GM18508 (cell line): ENCODE measurements around the gene FOXD4.
"Not testable (repeated sequence)": the region's sequence is repeated elsewhere in the genome, so short reads cannot be mapped to it uniquely, and the experiment has no call there.

ENCODE experiments used
- ATAC-seq: cut with Tn5 transposase; IDR thresholded peaks from one replicate; pipeline ENCODE4 v1.9.1; 2021; ENCODE audit warnings: moderate number of reproducible peaks; ENCODE audit not compliant: insufficient read depth, unreplicated experiment

The FOXD4 gene

DNA sequence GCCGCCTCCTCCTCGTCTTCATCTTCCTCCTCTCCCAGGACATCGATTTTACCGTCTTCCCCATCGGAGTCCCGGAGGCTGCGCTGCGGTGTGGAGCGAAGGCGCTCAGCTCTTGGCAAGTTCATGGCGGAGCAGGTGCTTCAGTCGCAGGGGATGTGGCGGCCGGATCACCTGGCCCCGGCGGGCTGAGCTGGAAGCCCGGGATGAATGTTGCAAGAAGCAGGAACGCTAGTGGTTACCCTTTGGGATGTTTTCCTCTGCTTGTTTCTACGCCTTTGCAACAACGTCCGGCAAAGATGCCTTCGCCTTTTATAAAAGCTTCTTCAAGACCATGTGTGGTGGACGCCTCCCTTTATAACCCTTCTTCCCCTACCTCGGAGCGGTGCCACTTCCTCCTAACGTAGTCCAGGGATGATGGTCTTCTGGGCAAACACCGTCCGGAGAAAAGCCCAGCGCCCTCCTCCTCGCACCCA is at the start of gene FOXD4:
TSS of gene FOXD4 (minus strand) at position 423 of the 473 bp plus-strand sequence. CDS start at position 125, 298 bp downstream.
- not testable (repeated sequence) for ATAC-seq

DNA sequence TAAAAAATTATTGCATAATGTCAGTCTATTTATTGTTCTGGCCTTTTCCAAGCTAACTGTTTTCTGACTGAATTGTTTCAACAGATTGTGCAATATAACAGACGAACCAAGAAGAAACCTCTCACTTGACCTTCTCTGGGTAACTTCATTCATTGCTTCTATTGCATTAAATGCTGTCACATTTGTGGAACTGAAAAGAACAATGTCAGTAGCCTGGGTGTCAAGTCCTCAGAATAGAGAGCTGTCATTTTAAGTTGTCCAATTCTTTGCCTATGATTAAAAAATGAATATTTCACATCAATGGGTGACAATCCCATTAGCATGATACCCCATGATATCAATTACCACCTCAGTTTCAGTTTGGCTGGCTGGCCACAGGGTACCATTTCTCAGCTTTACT is 41.7 kb upstream of the FOXD4 start:
- ATAC-seq: not testable (repeated sequence)

DNA sequence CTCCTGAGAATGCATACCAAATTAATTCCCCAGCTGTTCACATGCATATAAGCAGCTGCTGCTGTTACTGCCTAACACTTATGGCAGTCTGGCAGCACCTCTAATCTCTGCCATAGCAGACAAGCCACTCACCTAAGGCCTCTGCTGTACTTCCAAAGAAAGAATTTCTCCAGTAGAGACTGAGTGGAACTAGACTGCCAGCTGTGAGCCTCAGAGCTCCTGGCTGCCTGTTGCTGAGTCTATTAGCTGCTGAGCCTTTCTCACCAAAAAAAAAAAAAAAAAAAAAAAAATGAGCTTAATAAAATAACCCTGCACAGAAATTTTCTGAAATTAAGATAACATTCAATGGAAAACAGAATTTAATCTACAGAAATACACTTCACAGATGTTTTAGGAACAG is 33.0 kb upstream of the FOXD4 start:
- ATAC-seq: not testable (repeated sequence)

DNA sequence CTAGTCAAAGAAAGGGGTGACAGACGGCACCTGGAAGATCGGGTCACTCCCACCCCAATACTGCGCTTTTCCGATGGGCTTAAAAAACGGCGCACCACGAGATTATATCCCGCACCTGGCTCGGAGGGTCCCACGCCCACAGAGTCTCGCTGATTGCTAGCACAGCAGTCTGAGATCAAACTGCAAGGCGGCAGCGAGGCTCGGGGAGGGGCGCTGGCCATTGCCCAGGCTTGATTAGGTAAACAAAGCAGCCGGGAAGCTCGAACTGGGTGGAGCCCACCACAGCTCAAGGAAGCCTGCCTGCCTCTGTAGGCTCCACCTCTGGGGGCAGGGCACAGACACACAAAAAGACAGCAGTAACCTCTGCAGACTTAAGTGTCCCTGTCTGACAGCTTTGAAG is 21.7 kb upstream of the FOXD4 start:
- ATAC-seq: not testable (repeated sequence)

DNA sequence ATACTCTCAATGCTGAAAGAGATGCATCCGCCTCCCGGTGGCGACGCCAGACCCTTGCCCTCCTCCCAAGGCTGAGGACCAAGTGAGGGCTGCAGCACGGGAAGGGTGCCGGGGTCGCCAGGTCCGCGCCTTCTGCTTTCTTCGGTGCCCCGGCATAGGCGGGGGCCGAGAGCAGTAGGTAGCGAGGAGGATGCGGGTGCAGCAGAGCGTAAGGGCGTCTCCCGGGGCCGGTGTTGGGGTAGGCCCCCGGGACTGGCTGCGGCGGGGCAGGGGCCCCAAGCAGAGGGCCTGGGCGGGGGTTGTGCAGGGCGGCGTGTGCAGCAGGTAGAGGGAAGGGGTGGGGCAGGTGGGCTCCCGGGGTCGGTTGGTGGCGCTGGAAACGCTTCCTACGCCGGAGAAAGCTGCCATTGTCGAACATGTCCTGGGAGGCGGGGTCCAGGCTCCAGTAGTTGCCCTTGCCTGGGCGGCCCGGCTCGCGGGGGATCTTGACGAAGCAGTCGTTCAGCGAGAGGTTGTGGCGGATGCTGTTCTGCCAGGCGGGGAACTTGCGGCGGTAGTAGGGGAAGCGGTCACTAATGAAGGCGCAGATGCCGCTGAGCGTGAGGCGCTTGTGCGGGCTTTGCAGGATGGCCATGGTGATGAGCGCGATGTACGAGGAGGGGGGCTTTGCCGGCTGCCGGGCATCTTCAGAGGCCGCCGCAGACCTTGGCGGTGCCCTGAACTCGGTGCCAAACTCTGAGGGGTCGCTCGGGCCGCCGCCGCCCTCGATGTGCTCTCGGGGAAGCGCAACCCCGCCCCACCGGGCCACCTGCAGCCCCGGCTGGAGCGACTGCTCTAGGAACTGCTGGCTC is 848 bp downstream of the FOXD4 start:
- not testable (repeated sequence) for ATAC-seq

DNA sequence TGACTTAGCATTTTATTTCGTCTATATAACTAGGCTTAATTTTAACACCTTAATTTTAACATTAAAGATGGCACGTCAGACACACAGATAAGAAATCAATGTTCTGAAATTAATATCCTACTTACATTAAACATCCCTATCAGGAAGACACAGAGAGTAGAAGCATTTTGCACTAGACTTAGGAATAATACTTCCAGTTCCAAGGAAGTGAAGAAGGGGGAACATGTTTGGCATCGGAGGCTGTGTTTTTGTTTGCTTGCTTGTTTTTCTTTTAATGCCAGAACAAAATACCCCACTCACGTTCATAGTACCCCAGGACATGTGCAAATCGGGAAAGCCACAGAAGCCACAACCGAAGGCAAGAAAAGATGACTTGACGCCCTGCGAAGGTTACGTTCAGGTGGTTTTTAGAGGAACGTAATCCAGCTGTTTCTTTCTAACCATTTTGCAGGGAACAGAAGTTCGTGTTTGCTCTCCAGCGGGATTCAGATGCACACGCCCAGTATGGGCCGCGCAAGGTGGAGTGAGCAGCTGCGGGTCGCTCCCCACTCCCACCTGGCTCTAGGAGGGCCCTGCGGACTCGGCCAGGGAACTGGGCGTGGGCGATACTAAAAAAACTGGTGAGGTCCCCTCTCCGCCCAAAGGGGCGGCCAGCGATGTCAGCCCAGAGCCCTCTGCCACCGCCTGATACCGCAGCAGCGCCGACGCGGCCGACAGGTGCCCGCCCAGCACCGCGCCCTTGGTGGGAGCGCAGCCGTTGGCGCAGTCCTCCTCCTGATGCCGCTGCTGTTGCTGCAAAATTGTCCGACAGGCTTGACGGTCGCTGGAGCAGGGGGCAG is 1.8 kb downstream of the FOXD4 start:
- not testable (repeated sequence) for ATAC-seq

DNA sequence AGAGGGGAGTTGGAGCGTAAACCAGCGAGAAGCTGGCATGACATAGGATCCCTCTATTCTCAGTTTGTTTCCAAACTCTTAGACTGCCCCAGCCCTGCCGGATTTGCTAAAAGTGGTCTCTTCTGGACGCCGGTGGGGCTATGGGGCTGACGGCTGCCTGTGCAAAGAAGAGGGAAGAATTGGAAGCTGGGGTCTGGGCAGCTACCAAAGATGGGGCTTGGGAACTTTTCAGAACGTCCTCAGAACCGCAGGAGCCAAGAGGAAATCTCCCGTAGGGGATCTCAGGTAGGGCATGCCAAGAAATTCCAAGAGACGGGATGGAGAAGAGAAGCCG is 3.1 kb downstream of the FOXD4 start:
- not testable (repeated sequence) for ATAC-seq

DNA sequence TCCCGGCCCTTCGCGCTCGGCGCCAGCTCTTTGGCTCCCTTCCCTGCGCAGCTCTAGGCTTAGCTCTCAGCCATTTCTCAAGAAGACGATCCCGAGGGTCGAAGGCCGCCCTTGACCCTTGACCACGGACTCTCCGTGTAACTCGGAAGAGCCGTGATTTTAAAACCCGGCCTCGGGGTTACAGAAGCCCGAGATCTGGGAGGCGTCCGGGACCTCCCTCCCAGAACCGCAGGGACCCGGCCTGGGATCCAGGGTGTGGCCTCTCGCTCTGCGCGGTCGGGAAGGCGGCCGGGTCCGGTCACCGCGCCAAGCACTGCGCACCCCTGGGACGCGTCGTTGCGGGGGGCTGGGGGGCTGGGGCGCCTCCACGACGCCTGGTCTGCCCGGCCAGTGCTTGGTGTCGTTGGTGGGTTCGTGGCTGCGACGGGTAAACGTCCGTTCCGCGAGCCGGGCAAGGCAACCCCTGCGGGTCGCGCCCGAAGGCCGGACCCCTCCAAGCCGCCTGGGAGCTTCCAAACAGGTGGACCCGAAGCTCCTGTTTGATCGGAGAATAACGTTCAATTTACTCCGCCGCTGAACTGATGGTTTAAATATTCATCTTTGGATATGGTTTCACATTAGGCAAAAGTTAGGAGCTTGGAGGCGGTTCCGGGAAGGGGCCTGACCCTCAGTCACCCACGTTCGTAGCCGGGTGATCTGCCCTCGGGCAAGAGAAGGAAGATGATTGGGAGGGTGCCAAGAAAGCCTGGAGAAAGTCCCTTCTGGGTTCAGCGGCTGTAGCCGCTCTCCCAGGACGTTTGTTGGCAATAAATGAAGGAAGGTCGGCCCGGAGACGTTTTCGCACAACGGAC is 3.7 kb downstream of the FOXD4 start:
- ATAC-seq: not testable (repeated sequence)

DNA sequence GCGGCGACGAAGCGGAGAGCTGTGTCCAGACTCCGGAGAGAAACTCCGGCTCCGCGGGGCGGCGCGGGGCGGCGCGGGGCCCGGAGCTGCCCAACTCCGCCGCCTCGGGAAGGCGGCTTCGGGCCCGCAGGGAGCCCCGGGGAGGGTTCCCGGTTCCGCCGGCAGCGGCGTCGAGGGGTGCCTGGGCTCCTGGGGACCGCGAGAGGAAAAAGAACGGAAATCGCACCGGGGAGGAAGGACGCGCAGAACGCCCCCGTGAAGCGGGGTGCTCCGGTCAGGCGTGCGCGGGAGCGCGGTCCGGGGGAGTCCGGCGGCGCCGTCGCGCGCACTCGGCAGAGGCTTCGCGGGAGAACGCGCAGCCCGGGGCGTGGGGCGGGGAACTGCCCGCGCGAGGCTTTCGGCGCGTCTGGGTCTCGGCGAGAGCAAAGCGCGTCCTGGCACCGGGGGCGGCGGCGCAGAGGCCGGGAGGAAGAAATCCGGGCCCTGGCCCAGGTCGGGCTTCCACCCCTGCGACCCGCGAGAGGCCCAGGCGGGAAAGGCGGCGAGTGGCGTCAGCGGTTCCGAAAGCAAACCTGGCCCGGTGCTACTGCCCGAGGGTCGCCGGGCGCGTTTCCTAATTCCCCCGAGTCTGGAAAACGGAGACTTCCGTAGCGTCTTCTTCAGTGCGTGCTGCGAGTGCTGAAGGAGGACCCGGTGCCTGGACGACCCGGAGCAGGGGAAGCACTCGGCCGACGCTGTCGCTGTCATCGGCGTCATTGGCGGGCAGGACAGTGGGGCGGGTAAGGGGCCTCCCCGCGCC is 4.5 kb downstream of the FOXD4 start:
- ATAC-seq: not testable (repeated sequence)

DNA sequence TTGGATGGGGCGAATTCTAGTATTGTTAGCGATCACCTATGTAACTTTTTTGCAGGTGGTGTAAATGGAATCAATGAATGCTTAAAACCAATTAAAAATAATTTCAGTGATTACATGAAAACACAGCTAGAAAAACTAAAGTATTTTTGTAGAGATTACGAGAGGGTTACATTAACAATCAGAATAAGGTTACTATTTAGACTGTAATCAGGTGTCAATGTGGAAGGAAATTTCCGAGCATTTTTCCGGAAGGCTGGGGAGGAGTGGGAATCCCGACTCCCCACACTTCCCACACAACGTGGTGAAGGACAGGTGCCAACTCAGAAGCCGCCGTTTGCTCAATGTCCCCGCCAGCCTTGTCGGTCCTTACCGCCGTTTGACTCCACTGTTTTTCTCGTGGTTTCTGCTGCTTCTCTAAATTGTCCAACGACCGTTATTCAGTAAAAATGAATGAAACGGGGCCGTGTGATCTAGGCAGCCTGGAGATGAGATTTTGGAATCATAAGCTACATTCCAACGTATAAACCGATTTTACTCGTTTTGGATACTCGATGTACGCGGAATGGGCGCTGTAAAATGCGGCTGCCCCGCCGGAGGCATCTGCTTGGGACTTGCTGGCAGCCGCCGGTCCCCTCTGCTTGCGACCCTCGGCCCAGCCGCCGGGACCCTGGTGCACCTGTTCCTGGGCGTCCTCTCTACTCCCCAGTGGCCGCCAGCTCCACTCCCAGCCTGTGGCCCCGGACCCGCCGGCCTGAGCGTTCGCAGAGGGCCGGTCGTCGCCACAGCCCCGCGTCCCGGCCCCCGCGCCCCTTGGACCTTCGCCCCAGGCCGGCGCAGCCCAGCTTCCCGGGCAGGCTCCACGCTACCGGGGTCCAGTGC is 5.4 kb downstream of the FOXD4 start:
- not testable (repeated sequence) for ATAC-seq

DNA sequence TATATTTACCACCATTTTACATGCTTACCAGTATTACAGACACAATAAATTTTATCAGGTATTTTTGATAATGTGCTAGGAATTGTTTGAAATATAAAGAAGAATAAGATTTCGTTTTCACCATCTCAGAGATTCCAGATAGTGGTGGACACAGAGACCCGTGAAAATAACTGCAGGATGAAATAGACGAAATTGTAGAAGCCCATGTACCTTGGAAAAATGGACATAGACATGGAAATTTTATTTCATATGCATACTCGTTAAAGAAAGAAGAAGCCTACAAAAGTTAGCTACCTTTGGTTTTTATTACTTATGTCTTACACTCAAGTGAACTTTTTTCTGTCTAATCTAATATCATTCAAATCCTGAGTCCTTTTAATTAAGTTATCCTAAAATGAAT is 7.5 kb downstream of the FOXD4 start:
- not testable (repeated sequence) for ATAC-seq

DNA sequence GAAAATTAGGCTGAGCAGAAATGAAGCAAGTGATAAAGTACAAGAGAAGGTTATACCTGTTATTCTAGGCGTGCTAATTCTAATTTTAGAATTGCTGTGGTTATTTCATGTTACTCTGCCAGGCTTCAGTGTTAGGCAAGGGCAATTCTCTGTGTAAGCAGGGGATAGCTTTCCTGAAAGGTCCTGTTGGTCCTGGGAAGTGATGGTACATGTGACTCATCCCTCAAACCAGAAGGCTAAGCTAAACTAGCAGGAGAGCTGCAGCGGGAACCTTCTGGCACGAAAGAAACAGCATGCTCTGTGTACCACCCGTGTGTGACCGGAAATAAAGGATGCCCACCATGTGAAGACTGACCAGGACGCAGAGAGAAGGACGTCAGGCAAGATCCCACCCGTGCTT is 8.7 kb downstream of the FOXD4 start:
- ATAC-seq: not testable (repeated sequence)

DNA sequence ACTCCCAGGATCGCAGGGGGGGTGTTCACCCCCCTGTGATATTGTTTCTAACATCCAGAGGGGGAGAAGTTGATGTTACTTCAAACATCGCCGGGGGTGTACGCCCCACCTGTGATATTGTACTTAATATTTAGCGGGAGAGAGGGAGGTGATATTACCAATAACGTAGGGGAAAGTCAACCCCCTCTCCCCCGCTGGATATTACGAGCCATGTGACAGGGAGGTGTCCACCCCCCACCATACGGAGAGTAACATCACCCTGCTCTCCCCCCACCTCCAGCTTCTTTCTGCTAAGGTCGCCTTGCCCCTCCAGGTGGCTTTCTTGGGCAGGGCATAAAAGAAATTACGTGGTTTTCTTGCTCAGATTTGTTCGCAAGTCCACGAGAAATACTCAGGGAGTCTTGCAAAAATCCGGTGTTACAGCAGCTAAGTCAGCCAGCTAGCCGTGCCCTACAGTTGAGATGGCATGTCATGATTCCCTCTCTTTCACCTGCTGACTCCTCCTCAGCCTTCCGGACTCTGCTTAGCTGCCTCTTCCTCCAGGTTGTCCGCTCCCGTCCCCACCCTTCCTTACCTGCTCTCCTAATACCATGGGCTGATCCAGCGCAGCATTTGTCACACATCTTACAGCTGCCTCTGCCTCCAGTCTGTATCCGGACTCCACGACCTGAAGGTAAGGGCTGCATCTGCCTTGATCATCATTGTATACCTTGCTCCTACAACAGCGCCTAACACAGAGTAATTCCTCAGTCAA is 9.3 kb downstream of the FOXD4 start:
- ATAC-seq: not testable (repeated sequence)

DNA sequence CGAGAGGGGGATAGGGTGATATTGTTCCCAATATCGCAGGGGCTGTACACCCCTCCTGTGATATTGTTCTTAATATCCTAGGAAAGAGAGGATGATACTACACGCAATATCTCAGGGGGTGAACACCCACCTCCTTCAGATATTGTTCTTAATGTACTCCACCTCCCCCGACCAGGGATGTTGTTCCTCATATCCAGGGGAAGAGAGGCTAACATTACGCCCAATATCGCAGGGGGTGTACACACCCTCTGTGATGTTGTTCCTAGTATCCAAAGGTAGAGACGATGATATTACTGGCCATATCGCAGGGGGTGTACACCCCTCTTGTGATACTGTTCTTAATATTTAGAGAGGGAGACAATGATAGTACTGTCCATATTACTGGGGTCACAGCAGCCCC is 12.2 kb downstream of the FOXD4 start:
- ATAC-seq: not testable (repeated sequence)

DNA sequence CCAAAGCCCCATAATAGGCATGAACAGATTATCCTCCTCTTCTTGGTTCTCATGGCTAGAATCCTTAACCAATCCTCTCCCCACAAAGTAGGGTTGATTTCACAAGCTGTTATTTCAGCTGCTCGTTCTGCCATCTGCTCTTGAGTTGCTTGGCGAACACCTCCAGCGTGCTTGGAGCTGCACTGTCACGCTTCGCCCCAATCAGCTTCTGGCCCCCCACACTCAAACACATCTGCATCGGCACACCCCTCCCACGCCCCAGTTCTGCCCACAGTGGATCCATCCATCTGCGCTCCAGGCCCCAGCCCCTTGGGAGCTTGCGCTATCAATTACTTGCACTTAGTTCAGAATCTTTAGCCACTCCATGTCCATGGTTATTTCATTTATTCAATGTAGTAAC is 17.8 kb downstream of the FOXD4 start:
- not testable (repeated sequence) for ATAC-seq

DNA sequence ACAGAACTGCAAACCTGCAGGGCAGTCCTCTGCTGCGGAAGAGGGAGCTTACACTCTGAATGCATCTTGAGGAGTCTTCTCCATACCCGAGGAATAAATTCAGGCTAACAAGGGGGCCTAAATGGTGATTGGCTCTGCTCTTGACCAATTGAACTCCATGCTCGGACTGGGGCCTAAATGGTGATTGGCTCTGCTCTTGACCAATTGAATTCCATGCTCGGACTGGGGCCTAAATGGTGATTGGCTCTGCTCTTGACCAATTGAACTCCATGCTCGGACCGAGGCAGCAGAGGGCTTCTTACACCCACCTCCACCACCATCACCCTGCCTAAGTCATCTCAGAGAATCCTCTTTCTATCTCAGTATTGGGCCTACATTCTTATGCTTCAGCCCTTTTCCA is 18.4 kb downstream of the FOXD4 start:
- not testable (repeated sequence) for ATAC-seq

DNA sequence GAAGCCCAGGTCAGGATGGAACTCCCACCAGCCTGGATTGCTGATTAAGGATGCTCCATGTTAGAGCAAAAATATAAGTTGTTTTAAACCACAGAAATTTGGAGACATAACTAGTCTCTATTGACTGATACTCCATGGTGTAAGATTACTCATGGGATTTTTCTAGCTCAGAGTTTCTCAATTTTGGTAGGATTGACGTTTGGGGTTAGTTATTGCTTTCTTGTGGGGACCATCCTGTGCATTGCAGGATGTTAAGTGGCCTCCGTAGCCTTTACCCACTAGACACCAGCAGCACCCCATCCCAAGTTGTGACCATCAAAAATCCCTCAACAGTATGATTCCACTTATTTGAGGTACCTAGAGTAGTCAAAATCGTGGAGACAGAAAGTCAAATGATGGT is 19.4 kb downstream of the FOXD4 start:
- ATAC-seq: not testable (repeated sequence)

DNA sequence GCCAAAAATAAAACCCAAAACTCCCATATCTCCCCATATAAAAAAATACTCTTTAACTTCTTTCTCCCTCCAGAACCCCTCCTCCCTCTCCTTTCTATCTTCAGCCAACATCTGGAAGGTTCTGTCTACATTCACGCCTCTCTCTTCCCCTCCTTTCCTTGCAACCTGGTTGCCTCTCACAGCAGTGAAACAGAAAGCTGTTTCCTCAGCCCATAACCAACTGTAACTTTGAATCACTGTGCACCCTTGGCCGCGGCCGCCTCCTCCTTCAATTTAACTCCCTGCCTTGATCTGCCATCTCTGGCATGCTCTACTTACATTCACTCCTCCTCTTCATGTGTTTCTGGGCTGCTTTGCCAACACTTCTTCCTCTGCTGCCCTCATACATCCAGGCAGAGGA is 23.2 kb downstream of the FOXD4 start:
- not testable (repeated sequence) for ATAC-seq
